T-helper 22 cell (primary cell): ENCODE measurements around the gene NRAP.
"Not testable (repeated sequence)": the region's sequence is repeated elsewhere in the genome, so short reads cannot be mapped to it uniquely, and the experiment has no call there.

Experiments
- DNase-seq: peaks from one replicate; pipeline ENCODE4 v3.0.0-alpha.2; 2020; ENCODE audit warnings: low read depth

NRAP gene

DNA sequence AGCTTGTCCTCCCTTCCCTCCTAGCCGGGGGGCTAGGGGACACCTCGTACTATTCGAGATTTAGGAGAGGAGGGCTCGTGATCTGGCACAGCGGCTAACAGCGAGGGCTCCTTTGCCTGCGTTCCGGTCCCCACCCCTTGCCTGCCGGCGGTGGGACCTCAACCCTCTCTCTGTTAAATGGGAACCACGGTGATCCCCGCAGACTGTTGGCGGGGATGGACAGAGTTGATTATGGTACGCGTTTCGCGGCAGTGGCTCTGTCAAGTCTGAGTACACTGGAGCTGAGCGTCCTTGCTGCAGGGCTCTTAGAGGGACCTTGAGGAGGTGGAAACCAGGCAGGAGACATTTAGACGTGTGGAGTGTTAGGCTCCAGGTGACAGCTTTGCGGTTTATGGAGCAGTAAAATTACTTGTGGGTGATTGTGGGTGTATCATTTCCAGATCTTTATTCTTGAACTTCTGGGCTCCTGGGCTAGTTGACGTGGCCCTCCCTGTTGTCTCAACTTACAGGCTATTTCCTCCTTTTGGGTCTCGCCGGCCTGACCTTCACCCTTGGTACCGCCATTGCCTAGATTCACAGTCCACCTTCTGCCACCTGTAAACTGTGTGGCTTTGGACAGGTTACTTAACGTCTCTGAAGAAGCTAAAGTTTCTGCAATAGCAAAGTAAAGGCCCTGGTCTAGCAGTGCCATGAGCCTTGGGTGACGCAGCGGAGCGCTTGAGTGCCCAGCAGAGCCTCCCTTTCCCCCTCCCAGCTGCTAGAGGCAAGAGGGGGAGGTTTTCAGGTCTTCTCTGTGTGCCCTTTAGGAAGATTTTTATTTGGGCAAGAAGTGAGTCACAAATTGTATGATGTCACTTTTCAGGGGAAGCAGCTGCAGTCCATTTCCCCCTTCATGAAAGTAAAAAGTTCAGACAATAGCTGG lies 16.6 kb upstream of the NRAP start:
- no peak for DNase-seq

DNA sequence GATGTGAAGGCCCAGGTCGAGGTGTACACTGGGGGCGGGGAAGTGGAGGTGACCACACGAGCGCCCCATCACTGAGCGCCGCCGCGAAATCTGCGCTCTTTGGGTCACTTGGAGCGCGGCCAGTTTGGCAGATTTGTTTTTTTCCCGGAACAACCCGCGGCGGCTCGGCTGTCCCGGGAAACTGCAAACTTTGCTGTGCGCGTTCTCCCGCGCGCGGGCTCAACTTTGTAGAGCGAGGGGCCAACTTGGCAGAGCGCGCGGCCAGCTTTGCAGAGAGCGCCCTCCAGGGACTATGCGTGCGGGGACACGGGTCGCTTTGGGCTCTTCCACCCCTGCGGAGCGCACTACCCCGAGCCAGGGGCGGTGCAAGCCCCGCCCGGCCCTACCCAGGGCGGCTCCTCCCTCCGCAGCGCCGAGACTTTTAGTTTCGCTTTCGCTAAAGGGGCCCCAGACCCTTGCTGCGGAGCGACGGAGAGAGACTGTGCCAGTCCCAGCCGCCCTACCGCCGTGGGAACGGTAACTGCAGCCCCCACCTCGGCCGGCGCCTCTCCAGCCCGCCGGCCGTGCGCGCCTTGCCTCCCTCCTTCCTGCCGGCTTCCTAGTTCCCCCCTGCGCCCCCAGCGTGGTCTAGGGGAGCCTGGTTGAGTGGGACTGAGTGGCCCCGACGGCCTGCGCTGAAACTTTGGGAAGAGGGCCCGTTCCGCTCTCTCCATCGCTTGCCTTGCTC lies 15.8 kb upstream of the NRAP start, which contains the start of gene CASP7:
Gene CASP7, plus strand, starts transcription at position 450 of the 727 bp plus-strand sequence. CDS start 17,582 bp downstream, outside the sequence.
- DNase-seq, result peak; percentile 65

DNA sequence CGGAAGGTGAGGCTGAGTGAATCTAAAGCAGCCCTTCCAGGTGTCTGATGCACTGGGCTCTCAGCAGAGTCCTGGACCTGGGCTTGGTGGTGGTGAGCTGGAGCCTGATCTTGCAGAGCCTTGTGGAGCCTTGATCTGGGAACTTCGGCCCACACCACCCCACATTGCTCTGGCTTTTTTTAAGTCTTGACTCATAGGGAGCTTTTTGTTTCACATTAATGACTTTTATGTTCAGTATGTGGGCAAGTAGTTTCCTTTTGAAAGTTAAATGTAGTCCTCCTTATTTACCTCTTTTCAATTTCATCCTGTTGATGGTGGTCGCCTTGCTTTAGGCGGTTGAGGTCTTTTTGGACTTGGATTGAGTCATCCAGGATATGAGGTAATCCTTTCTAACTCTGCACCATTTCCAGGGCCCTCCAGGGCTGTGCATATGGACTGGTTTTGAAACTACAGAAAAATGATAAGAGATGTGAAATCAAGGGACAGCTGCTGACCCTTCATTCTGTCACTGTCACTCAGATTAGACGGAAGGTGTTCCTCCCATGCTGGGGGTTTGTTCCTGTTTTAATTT lies 2.9 kb upstream of the NRAP start:
- DNase-seq, result no peak

DNA sequence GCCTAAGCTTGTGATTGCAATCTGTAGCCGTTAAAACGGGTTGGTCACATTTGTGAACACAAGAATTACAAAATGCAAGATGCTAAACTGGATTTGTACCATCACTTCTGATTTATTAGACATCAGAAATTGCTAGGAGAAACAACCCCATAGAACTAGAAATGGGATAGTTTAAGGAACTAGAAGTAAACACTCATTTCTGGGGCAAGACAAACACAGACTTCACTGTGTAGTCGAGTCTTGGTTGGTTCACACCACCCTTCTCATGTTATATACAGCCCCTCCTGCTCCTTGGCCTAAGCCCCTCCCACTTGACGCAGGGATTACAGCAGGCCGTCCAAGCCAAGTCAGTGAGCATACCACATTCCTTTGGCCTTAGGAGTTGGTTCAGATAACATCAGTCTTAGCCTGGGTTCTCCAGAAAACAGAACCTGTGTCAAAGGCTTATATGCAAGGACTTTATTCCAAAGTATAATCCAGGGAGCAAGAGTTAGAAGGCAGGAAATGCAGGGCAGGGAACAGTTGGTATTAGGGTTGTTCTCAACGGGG lies 2.0 kb upstream of the NRAP start:
- DNase-seq, result no peak

DNA sequence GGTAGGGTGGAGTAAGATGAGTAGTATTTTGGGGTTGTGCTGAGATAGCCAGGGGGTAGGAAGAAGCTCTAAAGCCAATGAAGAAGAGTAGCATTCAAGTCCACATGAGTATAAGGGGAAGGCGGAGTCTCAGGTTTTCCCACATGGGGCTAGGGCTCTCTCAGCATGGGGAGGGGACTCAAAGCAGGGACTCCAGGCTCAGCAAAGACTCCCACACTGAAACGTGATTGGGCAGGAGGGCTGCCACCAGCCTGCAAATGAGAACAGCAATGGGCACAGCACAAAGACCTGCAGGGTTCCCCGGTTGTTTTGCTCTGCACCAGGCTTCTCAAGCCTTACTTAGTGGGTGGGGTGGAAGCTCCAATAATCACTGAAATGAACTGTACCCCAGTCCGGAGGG lies 1.5 kb upstream of the NRAP start:
- no peak for DNase-seq

DNA sequence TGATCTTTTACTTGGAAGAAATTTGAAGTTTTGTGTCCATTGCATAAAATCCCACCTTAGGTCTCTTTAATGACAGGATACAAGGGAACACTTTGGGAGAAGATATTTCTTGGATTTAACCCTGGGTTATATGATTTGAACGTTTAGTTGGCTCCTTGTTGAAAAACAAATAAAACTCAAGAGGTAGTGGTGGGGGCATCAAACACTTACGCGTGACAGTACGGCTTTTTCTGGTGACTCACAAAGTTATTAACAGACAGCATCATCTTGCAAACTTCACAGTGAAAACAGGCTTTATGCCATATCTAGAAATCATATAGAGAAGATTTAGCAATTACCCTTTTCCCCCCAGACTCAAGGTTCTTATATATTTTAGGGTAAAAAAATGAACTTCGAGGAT lies 699 bp downstream of the NRAP start:
- DNase-seq, result no peak

DNA sequence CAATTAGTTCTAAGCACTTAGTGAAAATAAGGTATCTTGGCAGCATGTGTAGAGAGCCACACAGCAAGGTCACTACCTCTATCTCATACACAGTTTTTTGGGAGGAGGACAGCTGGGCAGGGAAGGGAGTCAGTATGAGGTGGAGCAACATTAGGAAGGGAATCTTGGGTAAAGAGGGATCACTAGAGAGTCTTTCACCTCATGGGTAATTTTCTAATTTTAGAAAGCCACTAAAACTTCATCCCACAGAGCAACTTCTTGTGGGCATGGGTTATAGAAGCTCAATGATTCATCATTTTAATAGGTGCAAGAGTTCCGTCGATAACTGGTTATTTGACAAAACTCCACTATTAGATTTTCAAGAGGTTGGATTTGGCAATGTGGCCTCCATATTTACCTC lies 2.5 kb downstream of the NRAP start:
- DNase-seq, result no peak

DNA sequence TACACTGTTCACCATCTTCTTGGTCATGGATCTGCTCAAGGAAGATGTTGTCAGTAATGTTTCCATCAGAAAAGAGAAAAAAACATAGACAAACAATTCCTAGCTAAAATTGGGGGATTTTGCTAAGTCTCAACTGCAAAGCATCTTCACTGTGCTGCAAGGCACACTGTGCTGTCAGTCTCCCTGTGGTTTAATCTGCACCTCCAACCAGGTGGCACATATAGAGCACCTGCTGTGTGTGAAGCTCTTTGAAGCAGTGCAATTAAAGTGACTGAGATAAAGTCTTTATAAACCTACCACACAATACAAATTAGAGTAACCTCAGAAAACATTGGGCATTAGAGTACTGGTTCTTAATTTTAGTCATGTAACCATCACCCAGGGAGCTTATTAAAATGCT lies 6.3 kb downstream of the NRAP start:
- DNase-seq, result no peak

DNA sequence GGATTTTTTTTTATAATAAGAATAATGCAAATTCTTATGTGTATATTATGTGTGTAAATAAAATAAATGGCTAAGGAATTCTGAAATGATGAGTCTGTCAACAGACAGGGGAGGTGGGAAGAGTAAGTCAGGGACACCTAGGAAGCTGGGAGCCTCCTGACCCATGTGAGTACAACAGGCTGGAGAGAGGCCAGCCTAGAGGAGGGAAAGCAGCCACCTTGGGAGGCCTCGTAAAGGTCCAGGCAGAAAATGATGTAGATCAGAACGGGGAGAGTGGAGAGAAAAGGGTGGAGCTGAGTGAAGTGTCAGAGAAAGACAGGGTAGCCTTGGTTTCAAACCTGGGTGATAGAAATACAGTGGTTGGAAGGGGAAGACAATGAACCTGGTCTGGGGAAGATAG lies 6.9 kb downstream of the NRAP start:
- no peak for DNase-seq

DNA sequence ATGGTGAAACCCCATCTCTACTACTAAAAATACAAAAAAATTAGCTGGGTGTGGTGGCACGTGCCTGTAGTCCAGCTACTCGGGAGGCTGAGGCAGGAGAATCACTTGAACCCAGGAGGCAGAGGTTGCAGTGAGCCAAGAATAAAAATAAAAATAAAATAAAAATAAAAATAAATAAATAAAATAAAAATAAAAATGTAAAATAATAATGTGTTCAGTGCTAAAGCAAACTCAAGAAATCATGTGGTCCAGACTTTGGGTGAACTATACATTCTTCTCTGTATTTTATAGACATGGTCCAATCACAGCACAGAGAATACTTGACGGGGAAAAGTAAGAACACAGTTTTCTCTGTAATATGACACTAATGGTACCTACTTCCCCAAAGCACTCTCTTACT lies 11.4 kb downstream of the NRAP start:
- not testable (repeated sequence) for DNase-seq

DNA sequence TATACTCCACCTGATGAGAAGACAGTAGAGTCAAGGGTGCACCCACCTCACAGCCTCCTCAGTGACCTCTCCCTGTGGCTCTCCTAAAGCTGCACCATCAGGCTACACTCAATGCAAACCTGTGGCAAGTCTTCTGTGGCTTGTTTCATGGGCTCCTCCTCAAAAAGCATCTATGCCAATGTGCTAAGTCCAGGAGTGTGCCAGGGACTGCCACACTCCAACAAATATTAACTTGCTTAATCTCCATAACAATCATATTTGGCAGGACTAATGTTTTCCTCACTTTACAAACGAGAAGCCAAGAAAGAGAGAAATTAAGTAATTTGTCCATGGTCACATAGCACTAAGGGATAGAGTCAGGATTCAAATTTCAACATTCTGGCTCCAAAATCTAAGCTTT lies 11.9 kb downstream of the NRAP start:
- no peak for DNase-seq

DNA sequence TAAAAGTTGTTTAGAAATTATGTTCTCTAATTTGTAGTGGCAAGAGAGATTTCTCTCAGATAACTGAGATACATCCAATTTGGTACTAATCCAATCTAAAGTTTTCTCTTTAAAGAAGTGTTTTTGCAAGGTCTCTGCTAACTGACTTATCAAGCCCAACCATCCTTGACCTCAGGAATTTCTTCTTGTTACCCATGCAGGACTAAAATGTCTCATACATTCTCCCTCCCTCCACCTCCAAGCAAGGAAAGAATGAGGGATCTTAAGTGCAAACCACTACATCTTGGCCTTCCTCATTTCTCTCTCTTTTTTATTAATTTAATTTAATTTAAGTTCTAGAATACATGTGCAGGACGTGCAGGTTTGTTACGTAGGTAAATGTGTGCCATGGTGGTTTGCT lies 12.8 kb downstream of the NRAP start:
- no peak for DNase-seq

DNA sequence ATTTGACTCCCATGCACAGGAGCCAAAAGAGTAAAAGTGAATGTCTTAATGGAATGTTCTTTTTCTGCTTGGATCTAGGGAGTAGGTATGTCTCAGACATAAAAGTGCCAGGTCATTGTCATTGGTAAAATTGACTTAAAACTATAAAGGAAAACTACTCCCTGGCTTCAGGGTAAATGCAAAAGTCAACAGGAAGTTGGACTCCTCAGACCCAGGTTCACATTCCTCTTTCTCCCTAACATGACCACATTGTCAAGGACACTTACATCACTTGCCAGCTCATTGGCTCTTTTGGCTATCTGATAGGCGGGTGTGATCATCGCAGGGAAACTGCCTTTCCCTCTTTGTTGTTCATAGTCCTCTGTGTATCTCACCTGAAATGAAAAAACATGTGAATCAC lies 13.7 kb downstream of the NRAP start:
- no peak for DNase-seq

DNA sequence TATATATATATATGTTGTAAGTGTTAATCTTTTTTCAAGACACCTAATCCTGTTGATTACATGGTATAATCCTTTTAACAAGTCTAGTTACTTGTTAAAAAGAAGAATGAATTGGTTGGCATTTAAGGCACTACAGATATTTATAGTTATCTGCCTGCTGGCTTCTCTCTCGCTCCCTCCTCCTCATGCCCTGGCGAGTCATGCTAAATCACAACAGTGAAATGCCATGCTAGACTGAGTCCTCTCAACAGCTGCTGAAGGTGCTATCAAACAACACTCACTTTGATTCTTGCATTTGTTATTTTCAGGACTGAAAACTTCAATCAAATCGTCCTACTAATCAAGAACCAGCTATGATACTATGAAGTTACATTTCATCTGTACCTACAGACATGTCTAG lies 15.4 kb downstream of the NRAP start:
- DNase-seq, result no peak

DNA sequence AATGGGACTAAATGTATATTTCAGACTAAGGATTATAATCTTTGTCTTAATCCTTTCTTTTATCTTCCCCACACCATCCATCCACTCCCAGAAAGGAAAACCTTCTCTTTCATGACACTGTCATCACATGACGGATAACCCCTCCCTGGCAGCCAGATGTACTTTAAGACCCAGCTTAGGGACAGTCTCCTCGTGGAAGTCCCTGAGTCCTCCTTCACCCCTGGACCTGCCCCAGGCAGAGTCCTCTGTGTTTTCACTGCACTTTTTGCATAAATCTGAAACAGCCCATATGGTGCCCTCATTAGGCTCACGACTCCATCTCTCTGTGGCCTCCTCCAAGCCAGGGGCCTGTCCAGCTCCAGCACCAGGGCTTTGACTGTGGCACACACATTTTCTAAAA lies 16.0 kb downstream of the NRAP start:
- no peak for DNase-seq

DNA sequence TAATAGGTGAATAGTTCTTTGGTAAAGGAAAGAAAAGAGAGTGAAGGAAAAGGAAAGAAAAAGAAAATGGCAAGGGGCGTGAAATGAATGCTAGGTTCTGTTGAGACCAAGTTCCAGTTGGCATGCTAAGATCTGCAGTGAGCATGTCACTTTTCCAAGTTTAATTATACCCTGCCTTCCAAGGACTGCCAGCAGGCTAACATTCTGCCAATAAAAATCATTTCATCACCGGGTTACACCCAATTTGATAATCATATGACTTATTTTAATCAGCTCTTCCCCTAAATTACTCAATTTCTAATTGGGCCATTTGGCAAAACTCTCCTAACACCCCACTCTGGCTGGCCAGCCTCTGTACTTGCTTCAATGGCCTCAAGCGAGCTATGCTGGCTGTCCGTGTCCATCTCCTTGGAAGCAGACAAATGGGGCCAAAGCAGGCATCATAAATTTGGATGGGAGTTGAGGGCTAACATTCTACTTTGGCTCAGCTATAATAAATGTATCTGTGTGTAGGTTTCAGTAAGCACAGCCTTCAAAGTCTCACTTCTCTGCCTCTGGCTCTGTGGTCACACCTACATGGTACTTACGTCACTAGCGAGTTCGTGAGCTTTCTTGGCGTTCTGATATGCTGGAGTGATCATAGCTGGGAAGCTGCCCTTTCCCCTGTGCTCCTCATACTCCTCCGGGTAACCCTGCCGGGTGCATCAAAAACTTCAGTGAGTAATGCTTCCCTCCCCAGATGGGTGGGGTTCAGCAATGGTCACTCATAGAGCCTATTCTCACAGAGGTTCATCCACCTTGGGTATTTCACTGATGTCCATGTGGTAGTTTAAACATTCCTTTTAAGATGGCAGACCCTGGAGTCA lies 17.3 kb downstream of the NRAP start:
- DNase-seq, result no peak

DNA sequence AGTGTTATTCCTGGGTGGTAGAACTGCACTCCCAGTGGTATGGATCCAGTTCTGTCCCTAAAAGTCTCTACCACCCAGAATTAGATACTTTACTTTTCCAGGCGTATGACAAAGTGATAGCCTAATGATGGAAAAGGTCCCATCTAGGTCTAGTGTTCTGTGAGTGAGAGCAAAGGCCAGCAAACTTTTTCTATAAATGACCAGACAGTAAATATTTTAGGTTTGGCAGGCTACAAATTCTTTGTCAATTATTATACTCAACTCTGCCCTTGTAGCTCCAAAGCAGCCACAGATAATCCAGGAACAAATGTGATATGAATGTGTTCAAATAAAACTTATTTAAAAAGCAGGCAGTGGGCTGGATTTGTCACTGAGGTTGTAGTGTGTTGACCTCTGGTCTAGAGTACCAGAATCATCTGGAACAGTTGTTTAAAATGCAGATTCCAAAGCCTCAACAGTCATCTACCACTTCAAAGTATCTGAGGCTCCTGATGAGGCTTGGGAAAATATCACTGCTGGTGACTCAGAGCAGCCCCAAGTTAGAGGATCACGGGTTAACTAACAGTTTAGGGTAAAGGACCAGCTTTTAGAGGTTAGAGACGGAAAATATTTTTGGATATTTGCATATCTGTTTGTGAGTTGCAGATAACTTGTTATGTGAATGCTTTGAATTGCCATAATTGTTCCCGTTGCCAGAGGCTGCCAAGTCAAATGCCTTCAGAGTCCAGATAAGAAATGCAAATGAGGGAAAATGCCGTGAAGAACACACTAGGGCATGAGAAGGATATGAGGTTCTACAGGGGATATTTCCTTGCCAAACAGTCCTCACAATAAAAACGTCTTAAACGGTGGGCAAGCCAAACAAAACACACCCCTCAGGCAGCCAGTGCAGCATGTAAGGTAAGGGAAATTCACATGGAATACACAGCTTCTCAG lies 19.4 kb downstream of the NRAP start:
- DNase-seq, result no peak

DNA sequence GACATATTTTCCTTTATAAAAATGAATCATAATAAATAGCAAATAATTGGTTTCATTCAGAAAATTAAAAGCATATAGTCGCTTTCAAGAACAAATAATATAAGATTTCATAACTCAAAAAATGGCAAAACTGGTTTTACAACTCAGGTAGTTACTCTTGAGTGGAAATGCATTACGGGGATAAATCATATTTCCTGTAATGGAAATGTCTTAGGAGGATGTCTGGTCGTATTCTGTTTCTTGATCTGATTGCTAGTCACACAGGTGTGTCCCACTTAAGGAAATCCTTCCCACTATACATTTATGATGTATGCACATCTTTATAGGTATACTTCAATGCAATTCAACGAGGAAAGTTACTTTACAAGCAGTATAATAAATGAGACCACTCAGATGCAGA lies 20.7 kb downstream of the NRAP start:
- no peak for DNase-seq

DNA sequence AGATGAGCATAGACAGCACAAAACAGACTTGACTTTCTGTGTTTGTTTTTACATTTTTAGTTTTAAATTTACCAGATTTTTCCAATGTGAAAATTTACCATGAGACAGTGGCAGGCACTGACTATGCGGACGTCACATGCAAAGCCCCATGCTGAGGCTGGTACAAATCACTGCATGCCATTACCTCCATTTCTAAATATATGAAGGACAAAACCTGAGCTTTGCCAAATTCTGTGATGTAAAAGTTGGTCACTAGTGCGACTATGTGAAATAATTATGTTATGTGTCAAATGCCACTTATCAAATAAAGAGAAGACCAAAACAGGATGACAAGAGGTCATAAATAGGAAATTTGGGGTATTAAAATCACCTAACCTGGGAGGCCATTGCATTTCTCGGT lies 22.1 kb downstream of the NRAP start:
- DNase-seq, result no peak

DNA sequence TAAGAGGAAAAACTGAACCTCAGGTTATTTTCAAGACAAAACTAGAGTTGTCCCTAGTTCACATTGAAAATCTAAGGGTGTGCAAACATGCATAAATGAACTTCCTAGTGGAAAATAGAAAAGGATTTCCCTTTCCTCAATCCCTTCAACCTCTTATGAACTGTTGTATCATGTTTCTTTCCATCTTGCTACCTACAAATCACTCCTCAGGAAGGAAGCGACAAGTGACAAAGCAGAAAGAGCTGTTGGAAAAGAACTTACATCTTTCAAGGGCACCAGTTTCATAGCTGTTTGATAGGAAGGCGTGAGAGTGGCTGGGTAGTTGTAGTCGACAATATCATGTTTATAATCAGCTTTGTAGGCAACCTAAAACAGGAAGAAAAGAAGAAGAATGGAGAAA lies 23.9 kb downstream of the NRAP start:
- no peak for DNase-seq
